Activated T-helper 1 cell treated with Interleukin-2 at 50 U/mL for 16 hours (primary cell): Measurements from ENCODE around the gene TECPR1.
A peak's percentile ranks its signal among the peaks of the same experiment; 100 is the strongest.

ENCODE experiments used
- DNase-seq: peaks from one replicate; pipeline ENCODE4 v3.0.0-alpha.2; 2020; ENCODE audit warnings: low read depth

The TECPR1 gene

GRCh38 chr7:98283127-98283886 lies 31.3 kb upstream of the TECPR1 start:
- no peak for DNase-seq

- no peak for DNase-seq
These were observed 30.7 kb upstream of the TECPR1 start for GRCh38 chr7:98282703-98283102.

- DNase-seq, result no peak
These were observed 29.9 kb upstream of the TECPR1 start for GRCh38 chr7:98281757-98282606.

DNA sequence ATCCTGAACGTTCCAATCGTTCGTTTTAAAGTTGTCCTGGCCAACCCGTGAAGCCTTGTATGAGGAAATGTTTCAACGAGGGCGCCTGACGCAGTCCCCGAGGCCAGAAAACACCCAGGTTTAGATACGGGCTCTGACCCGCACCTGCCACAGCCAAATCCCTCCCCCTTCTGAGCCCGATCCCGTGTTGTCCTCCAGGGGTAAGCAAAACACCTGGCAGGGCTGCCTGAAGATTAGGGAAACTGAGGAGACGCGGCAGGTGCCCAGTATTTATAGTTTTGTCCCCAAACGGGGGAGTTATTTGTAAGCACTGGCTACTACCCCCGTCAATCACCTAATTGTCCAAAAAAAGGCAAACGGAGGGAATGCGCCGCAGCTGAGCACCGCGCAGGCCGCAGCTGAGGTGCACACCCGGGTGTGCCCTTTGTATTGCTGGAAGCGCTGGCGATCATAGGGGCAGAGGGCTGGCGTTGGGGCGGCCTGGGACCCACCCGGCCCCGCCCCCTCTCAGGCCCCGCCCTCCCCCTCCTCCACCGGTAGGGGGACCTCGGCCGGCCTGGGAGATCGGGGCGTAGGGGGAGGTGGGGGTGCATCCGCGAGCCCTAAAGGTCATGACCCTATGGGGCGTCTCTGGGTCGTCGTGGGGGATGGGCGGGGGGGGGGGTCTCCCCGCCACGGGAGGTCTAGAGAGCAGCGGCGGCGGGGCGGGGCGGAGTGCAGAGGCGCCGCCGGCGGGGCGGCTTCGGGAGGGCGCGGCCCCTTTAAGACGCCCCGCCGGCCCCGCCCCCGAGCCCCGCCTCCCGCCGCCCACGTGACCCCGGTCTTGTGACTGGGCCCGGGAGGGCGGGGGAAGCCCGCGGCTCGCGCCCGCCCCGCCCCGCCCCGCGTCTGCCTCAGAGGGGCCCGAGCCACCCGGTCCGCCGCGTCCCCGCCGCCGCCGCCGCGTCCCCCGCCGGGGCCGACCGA lies 29.0 kb upstream of the TECPR1 start, which contains the start of gene BRI3:
Gene BRI3 (plus strand): TSS at position 896 of the 966 bp plus-strand sequence. CDS start 110 bp downstream, outside the sequence.
- peak; percentile 88 for DNase-seq

- no peak for DNase-seq
These were observed 28.3 kb upstream of the TECPR1 start for GRCh38 chr7:98280296-98280695.

DNA sequence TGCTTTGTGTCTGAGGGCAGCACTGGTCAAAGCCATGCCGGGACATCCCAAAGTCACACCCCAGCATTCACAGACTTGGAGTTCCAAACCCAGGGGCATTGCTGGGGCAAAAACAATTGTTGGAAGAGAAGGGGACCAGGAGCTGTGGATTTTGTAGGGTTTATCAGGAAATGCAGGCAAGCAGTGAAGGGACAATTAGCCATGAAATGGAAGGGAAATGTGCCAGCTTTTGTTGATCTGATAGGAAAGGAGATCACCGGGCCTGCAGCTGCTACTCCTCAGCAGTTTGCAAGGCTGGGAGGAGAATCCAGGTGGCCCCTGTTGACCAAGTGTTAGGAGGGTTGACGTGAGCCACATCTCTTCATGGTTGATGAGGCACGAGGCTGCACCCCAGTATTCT lies 26.9 kb upstream of the TECPR1 start:
- no peak for DNase-seq

DNA sequence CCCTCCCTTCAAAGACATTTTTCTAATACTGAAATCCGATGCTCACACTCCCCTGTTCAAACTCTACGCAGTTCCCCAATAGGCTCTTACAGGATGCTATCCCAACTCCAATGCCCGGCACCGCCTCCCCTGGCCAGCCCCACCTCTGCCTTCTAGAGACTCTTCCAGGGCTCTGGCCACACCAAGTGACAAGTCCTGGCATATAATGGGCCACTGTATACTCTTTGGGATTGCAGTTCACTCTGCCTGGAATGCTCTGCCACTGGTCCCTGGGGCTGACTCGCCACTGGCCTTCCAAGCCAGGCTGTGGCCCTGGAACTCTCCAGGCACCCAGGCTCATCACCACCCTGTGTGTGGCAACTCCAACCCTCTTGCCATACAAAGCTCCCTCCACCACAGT lies 26.4 kb upstream of the TECPR1 start:
- DNase-seq, result no peak

DNA sequence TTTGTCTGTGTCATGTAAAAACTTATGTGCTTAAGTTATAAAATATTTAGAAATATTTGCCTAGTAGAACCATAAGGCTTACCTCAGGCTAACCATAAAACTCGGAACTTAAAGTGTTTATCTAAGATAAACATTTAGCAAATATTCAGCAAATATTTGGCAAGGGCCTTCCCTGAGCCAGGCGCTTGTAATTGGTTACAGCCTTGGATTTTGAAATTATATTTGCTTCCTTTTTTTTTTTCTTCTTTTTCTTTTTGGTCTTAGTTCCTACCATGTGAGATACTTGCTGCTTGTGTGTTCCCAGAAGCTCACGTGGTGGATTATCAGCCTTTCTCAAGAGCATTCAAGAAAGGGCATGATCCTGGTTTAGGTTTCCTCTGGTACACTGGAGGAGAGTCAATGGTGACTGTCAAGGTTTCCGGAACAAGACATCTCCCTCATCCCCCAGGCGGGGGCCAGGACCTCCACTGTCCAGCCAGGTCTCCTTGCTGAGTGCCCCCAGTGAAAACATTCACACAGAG lies 24.3 kb upstream of the TECPR1 start:
- no peak for DNase-seq

DNA sequence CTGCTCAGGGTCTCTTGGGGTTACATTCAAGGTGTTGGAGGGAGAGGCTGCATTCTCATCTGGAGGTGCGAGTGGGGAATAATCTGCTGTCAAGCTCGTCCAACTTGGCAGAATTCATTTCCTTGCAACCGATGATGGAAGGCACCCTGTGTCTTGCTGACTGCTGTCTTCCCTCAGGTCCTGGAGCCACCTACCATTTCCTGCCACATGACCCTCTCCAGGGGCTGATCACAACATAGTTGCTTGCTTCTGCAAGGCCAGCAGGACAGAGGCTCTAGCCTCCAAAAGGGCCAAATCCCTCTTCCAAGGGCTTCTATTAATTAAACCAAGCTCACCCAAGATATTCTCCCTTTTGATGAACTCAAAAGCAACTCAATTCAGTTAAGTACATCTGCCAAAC lies 15.3 kb upstream of the TECPR1 start:
- DNase-seq, result no peak

DNA sequence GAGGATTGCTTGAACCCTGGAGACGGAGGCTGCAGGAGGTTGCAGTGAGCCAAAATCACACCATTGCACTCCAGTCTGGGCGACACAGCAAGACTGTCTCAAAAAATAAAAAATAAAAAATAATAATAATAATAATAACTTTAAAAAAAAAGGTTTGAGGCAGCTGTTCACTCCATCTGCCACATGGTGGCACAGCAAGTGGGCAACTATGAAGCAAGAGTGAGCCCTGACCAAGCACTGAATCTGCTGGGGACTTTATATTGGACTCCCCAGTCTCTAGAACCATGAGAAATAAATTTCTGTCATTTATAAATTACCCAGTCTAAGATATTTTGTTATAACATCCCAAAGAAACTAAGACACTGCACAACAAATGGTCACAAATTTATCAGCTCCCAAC lies 14.8 kb upstream of the TECPR1 start:
- DNase-seq, result no peak

DNA sequence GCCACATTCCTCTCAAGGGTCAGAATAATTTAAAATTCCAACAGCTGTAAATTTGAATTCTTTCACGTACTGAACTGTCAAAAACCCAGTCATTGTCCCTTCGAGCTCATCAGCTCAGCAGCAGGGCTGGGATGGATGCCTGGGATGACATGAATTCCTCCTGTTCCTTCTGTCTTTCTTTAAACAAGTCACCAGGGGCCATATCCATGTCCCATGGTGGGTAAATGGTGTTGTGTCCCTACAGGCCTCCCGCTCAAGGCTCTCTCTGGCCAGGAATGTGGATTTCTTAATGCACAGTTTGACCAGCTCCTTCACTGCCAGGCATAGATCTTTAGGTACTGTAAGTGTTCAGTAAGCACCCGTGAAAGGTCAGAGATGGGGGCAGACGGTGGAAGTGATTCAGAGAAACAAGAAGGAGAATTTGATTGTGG lies 13.8 kb upstream of the TECPR1 start:
- no peak for DNase-seq

DNA sequence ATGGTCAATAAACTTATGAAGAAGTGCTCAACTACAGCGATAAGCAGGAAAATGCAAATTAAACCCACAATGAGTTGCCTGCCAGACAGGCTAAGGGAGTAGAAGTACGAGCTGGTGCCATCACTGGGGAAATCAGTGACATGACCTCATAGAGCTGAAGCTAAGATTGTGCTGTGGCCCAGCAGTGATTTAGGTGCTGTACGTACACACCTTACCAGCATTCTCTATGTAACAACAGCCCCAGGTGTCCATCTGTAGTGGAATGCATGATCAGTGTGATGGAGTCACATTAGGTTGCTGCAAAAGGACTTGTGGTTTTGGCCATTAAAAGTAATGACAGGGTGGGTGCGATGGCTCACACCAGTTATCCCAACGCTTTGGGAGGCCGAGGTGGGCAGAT lies 5.7 kb upstream of the TECPR1 start:
- DNase-seq, result no peak

DNA sequence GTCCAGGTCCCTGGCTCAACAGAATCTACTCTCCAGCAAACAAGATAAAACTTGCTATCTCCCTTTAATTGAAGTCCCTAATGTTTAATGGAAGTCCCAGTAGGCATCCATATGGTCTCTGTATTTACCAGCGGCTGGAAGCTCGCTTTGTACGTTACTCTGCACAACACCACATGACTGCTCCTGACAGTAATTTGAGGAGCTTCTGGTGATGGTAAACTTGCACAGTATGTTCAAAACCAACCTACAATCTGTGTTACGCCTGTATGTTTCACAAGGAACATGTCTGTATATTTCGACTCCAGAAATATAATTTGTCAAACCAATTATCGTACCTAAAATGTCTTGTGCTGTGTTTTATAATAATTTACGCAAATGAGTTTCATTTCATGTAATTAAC lies 4.4 kb upstream of the TECPR1 start:
- no peak for DNase-seq

- DNase-seq, result no peak
These were observed 3.0 kb upstream of the TECPR1 start for GRCh38 chr7:98254951-98255610.

DNA sequence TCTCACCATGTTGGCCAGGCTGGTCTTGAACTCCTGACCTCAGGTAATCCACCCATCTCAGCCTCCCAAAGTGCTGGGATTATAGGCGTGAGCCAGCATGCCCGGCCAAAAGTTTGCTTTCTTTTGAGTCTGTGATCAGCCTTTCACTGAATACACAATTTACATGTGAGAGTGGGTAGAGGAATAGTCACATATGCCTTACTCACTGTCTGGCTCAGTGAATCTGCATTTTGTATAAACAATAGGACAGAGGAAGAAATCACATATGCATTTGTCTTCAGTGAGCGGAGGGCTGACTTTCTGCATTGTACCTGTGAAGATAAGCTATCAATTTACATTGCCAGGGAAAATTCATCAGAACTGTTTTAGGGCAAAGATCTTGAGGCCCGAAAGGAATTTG lies 2.5 kb upstream of the TECPR1 start:
- no peak for DNase-seq

DNA sequence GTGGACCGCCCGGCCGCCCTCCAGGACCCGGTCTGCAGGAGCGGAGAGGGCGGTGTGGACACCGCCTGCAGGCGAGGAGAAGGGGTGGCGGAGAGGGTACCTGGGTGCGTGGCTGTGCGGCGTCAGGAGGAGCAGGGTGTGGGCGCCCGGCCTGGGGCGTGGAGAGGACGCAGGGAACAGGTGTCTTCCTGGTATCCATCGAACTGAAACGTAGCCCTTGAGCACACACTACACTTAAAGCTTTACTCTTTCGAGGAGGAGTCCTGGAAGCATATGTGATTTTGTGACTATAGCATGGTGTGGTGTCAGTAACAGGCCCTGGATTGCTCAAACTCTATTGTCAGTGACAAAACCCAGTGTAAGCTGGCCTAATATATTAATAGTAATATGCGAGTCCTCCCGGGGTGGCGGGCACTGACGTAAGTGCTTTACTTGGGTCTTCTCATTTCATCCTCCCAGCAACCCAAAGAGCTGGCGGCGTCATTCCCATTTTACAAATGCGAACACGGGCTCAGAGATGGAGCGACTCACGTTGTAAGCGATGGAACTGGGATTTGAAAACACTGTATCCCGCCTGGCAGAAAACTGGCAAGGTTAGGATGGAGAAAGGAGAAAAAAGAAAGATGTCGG lies 508 bp upstream of the TECPR1 start:
- DNase-seq, result no peak

- peak; percentile 25 for DNase-seq
These were observed 816 bp downstream of the TECPR1 start for GRCh38 chr7:98251231-98251600.

DNA sequence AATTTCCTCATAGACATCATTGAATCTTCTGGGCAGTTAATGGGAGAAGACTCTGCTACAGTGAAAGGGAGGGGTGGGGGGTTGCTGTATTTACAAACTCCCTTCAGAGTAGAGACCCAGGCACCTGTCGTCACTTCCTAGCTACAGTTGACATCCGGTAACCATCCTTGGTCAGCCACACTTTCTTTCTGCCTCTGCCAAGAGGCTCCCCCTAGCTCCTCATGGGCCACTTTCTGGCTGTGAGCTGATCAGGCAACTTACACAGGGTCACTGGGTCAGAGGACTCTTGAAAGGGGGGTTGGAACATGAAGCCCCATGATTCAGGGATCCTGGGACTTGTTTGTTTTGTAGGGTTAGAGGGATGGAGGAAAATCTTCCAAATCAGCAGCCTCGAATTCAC lies 1.2 kb downstream of the TECPR1 start:
- DNase-seq, result peak; percentile 29

DNA sequence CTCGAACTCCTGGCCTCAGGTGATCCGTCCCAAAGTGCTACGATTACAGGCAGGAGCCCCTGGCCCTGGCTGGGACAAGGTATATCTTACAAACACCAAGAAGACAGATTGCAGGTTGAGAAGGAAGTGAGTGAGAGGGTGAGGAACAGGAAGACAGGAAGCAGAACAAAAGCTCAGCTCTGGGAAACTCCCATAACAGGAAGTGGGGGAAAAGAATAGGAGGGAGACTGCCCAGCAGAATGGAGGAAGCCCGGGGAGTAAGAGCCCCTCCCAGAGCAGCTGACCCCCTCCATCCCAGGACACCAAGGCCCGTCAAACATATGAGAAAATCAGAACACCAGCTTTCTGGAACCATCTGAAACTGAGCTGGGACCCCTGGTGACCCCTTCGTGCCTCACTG lies 2.9 kb downstream of the TECPR1 start:
- no peak for DNase-seq

DNA sequence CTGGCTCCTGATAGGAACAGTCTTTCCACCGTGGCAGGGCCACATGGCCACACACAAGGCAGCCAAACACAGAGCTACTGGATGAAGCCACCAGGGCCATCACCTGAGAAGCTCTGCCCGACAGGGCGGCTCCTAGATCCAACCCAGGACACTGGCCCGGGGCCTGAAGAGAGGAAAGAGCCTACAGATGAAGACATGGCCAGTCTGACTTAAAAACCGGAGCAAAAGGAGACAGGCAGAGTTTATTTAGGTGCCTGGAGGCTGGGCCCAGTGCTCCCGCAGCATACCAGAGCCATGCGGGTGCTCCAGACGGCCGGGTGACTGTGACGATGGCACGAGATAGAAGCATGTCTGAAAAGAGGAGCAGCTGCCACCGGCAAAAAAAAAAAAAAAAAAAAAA lies 3.9 kb downstream of the TECPR1 start:
- no peak for DNase-seq

GRCh38 chr7:98244871-98245270 lies 7.2 kb downstream of the TECPR1 start:
- DNase-seq, result no peak
